Caki2 (cell line): Measurements from ENCODE around the gene CDH13. TPM values are rescaled to one million over a fixed set of nuclear protein-coding genes. Genes with fewer than 3 reads are reported as not detected.

Experiments used
- DNase-seq: peaks from one replicate; pipeline ENCODE4 v3.0.0-alpha.2; 2015; ENCODE audit warnings: low read depth
- in situ Hi-C: cut with HindIII; loops from 2 replicates; pipeline ENCODE4 v1.10.0; 2016; ENCODE audit warnings: low sequenced_read_pairs, low pct_unique_long_range_greater_than_20kb, mixed read lengths
- total RNA-seq: library from RNA; depleted of rRNA; stranded (reverse); fragments of >200 nt; shearing (Covaris generic); gene quantifications from 2 replicates; pipeline ENCODE4 v1.2.3, GENCODE V29; 2014; ENCODE audit warnings: low replicate concordance

The CDH13 gene
- total RNA-seq, 1 experiment from 2014 or later = not detected

GRCh38 chr16:82715160-82715559 is 88.4 kb downstream of the CDH13 start:
- no peak for DNase-seq
- in situ Hi-C loops = no loop called here

GRCh38 chr16:82715833-82716232 is 89.1 kb downstream of the CDH13 start:
- DNase-seq = no peak
- in situ Hi-C loops = no loop called here

DNA sequence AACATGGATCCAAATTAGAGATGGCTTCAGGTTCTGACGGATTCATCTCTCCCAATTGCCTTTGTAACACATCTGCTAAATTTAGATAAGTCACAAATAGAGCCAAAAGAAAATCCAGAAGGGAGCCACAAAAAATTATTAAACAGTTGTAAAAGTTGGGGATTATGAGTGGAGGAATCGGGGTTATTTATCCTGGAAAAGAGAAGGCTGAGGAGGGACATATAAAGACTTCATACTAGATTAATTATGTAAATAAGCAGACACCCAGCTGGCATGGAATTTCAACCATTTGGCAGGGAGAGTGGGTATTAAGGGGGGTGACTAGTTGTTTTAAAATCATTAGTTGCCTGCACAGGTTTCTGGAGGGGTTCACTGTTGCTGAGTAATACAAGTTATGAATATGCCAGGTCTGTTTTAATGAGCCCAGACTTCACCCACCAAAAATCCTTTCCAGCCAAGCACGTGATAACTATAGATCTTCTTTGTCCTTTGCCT is 89.6 kb downstream of the CDH13 start:
- no peak for DNase-seq
- in situ Hi-C loops = no loop called here

DNA sequence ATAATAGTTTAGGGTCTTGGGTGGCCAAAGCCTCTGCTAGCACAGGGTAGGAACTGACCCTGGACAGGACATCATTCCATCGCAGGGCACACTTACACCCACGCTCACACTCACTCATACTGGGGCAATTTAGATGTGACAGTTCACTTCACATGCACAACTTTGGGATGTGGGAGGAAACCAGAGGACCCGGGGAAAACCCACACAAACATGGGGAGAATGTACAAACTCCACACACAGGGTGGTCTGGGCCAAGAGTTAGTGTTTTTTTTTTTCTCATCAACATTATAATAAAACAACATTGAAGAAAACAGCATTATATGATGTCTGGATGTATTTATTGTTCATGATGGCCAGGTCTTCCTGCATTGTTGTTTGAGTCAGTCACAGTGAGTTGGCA is 93.6 kb downstream of the CDH13 start:
- in situ Hi-C loops = no loop called here
- DNase-seq = no peak

DNA sequence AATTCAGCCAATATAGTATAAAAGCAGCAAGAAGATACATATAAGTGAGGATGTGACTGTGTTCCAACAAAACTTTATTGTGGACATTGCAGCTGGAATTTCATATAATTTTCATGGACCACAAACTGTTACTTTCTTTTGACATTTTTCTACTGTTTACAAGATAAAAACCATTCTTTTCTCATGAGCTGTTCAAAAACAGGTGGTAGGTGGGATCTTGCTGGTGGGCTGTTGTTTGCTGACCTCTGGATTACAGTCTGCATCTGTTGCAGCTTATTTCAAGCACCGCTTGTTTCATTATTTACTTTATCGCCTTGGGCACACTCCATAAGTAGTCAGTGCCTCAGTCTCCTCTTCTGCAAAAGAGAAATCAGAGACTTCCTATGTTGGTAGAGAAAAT is 99.5 kb downstream of the CDH13 start:
- in situ Hi-C loops = no loop called here
- DNase-seq = no peak

DNA sequence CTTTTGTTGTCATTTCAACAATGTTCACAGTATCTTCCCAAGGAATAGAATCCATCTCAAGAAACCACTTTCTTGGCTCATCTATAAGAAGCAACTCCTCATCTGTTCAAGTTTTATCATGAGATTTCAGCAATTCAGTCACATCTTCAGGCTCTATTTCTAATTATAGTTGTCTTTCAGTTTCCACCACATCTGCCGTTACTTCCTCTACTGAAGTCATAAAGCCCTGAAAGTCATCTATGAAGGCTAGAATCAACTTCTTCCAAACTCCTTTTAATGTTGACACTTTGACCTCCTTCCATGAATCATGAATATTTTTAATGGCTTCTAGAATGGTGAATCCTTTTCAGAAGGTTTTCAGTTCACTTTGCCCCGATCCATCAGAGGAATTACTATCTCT is 102.1 kb downstream of the CDH13 start:
- in situ Hi-C loops = no loop called here

GRCh38 chr16:82730901-82731300 is 104.1 kb downstream of the CDH13 start:
- in situ Hi-C loops = no loop called here
- DNase-seq = no peak

More for the DNA sequence above, 102.1 kb downstream of the CDH13 start:
- DNase-seq = no peak

DNA sequence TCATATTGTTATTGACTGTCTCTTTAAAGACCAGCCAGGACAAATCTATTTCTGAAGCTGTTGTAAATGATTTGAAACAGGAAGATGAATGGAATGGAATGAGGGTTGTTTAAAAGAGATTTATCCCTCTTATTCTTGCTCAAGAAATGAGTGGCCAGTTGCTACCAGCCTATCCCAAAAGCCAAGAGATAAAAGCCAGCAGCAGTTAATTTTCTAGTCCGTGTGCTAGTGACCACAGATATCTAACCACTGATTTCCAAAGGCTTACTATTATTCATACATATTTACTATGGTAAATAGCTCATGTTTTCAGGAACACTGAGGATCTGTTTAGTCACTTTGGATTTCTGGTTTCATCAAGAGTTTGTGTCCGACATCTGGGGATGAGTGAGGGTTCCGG is 105.7 kb downstream of the CDH13 start:
- DNase-seq = no peak
- in situ Hi-C loops = no loop called here

DNA sequence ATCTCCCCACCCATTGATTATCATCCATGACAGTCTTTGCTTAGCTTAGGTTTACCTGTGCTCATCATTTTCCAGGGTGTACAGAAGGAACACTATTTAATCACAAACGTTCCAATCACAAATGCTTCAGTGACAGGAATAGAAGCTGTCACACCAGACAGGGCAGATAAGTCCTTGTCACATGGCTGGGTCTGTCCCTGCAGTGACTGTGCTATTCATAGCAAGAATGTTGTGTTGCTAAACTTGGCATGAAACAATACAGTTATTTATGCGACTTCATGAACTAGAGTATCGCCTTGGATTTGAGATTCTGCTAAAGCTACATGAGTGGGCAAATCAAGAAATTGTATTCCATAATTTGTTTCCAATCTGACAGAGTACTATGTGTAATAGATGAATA is 108.4 kb downstream of the CDH13 start:
- DNase-seq = no peak
- in situ Hi-C loops = no loop called here

- DNase-seq = no peak
These were observed 108.9 kb downstream of the CDH13 start for GRCh38 chr16:82735673-82736091.

DNA sequence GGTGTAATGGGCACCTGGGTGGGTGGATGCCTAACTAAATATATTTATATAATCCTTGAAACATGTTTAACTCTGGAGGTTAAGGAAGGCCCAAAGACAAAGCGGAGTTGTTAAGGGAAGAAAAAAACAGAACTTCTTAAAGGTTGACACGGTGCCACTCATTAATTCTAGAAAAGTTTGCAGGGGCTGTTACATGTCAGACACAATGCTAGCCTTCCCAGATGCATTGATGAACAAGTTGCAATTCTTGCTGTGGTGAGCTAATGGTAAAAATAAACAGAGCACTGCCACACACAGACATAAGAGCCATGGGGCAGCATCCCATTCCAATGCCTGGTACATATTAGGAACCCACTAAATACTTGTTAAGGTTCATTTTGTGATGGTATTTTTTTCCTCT is 109.5 kb downstream of the CDH13 start:
- in situ Hi-C loops = no loop called here
- no peak for DNase-seq

More at GRCh38 chr16:82735673-82736091, 108.9 kb downstream of the CDH13 start:
- in situ Hi-C loops = no loop called here

- in situ Hi-C loops = no loop called here
- DNase-seq = no peak
These were observed 111.9 kb downstream of the CDH13 start for GRCh38 chr16:82738699-82739098.

GRCh38 chr16:82741073-82741615 is 114.4 kb downstream of the CDH13 start:
- no peak for DNase-seq
- in situ Hi-C loops = no loop called here

DNA sequence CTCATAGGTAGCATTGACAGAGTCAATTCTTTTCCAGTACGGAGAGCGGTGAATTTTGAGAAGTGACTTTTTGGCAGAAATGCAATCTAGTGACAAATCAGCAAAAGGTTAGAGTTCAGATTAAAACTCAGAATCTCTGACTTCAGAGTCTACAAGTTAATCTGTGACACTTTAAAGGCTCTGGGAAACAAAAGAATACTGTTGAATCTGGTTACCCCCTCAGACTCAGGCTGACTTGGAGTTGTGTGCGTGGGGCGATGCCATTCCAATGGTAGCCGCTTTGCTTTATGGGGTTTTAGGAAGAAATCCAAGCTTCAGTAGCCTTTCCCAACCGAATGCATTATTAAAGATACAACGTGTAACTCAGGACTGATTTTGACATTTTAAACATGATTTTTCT is 118.2 kb downstream of the CDH13 start:
- in situ Hi-C loops = no loop called here
- no peak for DNase-seq

DNA sequence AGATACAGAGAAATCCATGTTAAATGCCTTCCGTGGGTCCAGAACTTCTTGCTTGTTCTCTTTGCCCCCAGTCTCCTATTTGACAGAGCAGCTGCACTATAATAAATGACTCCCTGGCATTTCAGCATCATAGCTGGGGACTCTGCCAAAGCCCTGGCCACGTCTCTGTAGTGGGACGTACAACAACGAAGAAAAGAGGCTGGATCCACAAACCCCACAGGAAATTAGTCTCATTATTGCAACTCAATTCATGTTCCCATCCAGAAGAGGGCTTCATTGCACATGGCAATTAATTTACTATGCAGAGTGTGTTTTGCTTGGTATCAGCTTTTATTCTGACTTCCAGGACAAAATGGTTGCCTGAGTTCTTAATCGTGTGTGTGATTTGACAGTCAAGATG is 121.3 kb downstream of the CDH13 start:
- DNase-seq = no peak
- in situ Hi-C loops = no loop called here

DNA sequence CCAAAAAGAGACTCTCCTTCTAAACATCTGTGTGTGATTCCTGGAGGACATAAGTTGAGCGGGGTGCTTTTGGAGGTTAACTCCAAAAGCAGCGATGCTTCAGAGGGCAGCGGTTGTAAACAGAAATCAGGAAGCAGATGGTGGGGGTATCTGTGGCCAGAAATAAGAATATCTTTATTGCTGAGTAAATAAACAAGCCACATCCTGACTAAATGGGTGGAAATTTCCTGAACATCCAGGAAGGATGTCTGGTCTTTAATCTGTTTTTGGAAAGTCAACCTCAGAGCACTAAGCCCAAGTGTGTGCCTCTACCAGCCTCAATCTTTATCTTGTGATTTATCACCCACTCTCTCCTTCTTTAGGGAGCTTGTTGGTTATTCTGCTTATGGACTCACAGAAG is 123.3 kb downstream of the CDH13 start:
- in situ Hi-C loops = no loop called here
- DNase-seq = no peak

- no peak for DNase-seq
- in situ Hi-C loops = no loop called here
These were observed 124.3 kb downstream of the CDH13 start for GRCh38 chr16:82751020-82751419.

GRCh38 chr16:82752172-82752571 is 125.4 kb downstream of the CDH13 start:
- in situ Hi-C loops = no loop called here
- no peak for DNase-seq

DNA sequence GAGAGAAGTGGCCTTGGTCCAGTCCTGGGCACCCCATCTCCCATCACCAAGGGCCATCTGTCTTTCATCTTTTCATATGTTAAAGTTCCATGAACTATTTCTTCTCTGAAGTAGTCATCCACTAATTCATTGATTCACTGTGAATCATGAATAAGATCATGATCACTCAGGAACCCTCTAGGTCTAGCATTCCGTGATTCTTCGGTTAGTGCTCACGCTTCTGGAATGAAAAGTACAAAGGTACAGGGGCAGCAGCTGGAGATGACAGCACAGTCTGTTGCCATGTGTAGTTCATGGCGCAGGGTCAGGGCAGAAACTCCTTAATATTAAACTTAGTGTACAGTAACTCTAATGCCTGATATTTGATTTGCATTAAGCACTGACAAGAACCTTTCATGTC is 127.1 kb downstream of the CDH13 start:
- DNase-seq = no peak
- in situ Hi-C loops = no loop called here

DNA sequence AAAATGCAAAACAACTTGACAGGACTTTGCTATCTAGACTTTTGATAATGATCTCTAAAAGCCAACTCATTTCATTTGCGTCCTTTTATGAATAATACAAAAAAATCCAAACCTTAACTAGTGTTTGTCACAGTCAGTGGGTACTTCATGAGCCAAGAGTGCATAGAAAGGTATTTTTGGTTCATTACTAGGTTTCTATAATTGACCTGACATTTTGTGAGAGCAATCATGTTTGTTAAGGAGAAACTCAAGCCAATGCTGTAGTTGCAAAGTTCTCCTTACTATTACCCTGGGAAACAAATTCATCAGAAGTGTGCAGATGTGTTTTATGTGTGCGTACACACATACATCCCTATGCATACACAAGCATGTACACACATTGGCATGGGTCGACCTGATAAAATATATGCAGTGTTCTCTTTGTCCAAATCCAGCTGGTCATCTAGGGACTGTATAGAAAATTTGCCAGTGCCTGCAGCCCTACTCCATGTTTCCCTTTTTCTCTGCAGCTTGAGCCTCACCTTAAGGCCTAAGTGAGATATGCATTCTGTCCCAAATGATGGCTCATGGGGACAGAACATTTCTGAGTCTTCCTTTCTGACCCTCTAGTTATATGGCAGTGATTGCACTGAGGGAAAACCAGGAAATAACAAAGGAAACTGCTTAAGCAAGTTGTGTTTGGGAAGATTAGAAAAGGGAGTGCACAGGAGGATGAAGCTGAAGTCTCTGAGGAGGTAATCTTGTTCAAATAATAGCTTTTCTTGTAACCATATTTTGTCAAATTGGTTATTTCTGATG is 128.1 kb downstream of the CDH13 start:
- DNase-seq = no peak
- in situ Hi-C loops = no loop called here
